Activated CD4-positive, CD25-positive, alpha-beta regulatory T cell treated with anti-CD3 and anti-CD28 coated beads, Interleukin-2, amount 50 U/mL, for 72 hours (primary cell): ENCODE results near the gene PALM.
"Not testable (repeated sequence)": the region's sequence is repeated elsewhere in the genome, so short reads cannot be mapped to it uniquely, and the experiment has no call there.

Experiments used
- DNase-seq: peaks from one replicate; pipeline ENCODE4 v3.0.0; 2021

PALM gene

GRCh38 chr19:708154-709143 is at the start of gene PALM:
TSS of gene PALM (plus strand) at chr19:708935. CDS start at chr19:709147, 212 bp downstream.
- DNase-seq = no peak

- DNase-seq = no peak
Measured at GRCh38 chr19:660793-661426, 47.8 kb upstream of the PALM start.

GRCh38 chr19:661427-662196 is 47.1 kb upstream of the PALM start:
- peak; percentile 53 for DNase-seq

- DNase-seq = peak; percentile 65
Measured at GRCh38 chr19:662207-662961, 46.4 kb upstream of the PALM start.

- peak; percentile 89 for DNase-seq
Measured at GRCh38 chr19:662962-663681, 45.6 kb upstream of the PALM start, which contains the start of gene RNF126. TSS of gene RNF126 (minus strand) at chr19:663214. CDS start at chr19:663121, 93 bp downstream.

GRCh38 chr19:663682-664117 is 45.0 kb upstream of the PALM start:
- no peak for DNase-seq

- peak; percentile 84 for DNase-seq
Measured at GRCh38 chr19:664913-665443, 43.8 kb upstream of the PALM start.

- not testable (repeated sequence) for DNase-seq
Measured at GRCh38 chr19:666985-667573, 41.7 kb upstream of the PALM start.

GRCh38 chr19:668675-669434 is 39.9 kb upstream of the PALM start:
- not testable (repeated sequence) for DNase-seq

- no peak for DNase-seq
Measured at GRCh38 chr19:670609-671075, 38.1 kb upstream of the PALM start.

GRCh38 chr19:674282-675151 is 34.2 kb upstream of the PALM start:
- DNase-seq = no peak

GRCh38 chr19:676007-676338 is 32.8 kb upstream of the PALM start:
- no peak for DNase-seq

GRCh38 chr19:676339-677105 is 32.2 kb upstream of the PALM start, which contains the start of gene FSTL3:
TSS of gene FSTL3 (plus strand) at chr19:676392. CDS start at chr19:676424, 32 bp downstream.
- DNase-seq = no peak

- DNase-seq = no peak
Measured at GRCh38 chr19:677201-677600, 31.5 kb upstream of the PALM start.

- DNase-seq = no peak
Measured at GRCh38 chr19:677601-678436, 30.9 kb upstream of the PALM start.

GRCh38 chr19:678791-679388 is 29.8 kb upstream of the PALM start:
- no peak for DNase-seq
